ENCODE data around the gene MAP7D2.

Gene MAP7D2

GRCh38 chrX:19966056-19966455, 150.7 kb downstream of the MAP7D2 start:
- DNase-seq (ENCODE audit: low spot score), result no peak

GRCh38 chrX:19964017-19964710, 152.5 kb downstream of the MAP7D2 start:
- DNase-seq (ENCODE audit: low spot score), result no peak

GRCh38 chrX:19960913-19961312, 155.8 kb downstream of the MAP7D2 start:
- DNase-seq (ENCODE audit: low spot score), result no peak

GRCh38 chrX:19958552-19959486, 157.9 kb downstream of the MAP7D2 start:
- no peak for DNase-seq (ENCODE audit: low spot score)

GRCh38 chrX:19956923-19957322, 159.8 kb downstream of the MAP7D2 start:
- DNase-seq (ENCODE audit: low spot score), result no peak
